Glutamatergic neuron (in vitro differentiated cells): ENCODE measurements around the gene MINDY2. TPM values are rescaled to one million over a fixed set of nuclear protein-coding genes. Genes with fewer than 3 reads are reported as not detected.
"Not testable (repeated sequence)": the region's sequence is repeated elsewhere in the genome, so short reads cannot be mapped to it uniquely, and the experiment has no call there.

ENCODE experiments used
- DNase-seq: peaks from one replicate; pipeline ENCODE4 v3.0.0; 2022
- H3K27ac Mint-ChIP-seq: one replicate; pipeline ENCODE4 v1.8.0; 2020; ENCODE audit warnings: mild to moderate bottlenecking, mixed read lengths, inconsistent platforms; ENCODE audit not compliant: unreplicated experiment
- H3K27me3 Mint-ChIP-seq: one replicate; pipeline ENCODE4 v1.8.0; 2020; ENCODE audit warnings: mild to moderate bottlenecking, moderate library complexity, mixed read lengths, inconsistent platforms; ENCODE audit not compliant: unreplicated experiment
- H3K36me3 Mint-ChIP-seq: one replicate; pipeline ENCODE4 v1.8.0; 2020; ENCODE audit warnings: mild to moderate bottlenecking, mixed read lengths, inconsistent platforms; ENCODE audit not compliant: unreplicated experiment
- H3K4me1 Mint-ChIP-seq: one replicate; pipeline ENCODE4 v1.8.0; 2020; ENCODE audit warnings: mild to moderate bottlenecking, low read depth, mixed read lengths, inconsistent platforms; ENCODE audit not compliant: unreplicated experiment
- H3K4me3 Mint-ChIP-seq: one replicate; pipeline ENCODE4 v1.8.0; 2020; ENCODE audit warnings: mild to moderate bottlenecking, mixed read lengths, inconsistent platforms; ENCODE audit not compliant: unreplicated experiment
- H3K9me3 Mint-ChIP-seq: one replicate; pipeline ENCODE4 v1.8.0; 2020; ENCODE audit warnings: mild to moderate bottlenecking, moderate library complexity, mixed read lengths, inconsistent platforms; ENCODE audit not compliant: unreplicated experiment
- total RNA-seq: library from RNA; stranded (reverse); fragmentation: NEBNext Ultra II Directional; extraction: Animal tissue kit (Norgen Biotek cat#: 25700); gene quantifications from one replicate; pipeline ENCODE4 v1.2.1, GENCODE V29; 2021; ENCODE audit not compliant: unreplicated experiment
- TF ChIP-seq, protein P1 (sequence below): fragments of 200-600 bp; sonication (generic); IDR thresholded peaks from one replicate; pipeline ENCODE4 v1.5.0; 2021; ENCODE audit not compliant: partially characterized antibody, unreplicated experiment

MINDY2 gene
- total RNA-seq, 1 donor from 2014 or later = 34.3 TPM

DNA sequence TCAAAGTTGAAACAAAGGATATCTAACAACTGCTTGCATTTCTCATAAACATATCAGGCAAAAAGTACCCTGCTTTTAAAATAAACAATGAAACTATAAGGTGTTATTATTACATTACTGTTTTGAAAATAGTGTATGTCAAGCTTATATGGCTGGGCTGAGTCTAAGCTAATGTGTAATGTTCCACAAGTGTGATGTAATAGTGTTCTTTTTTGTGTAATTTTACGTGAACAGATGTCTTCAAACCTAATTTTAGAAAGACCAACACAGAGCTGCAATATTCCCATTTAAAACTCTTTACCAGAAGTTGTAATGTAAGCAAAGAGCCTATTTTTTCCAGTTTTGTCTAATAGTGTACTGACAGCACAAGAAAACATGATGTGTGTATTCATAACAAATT, 34.0 kb downstream of the MINDY2 start:
- H3K4me1 Mint-ChIP-seq = peaks cover 4% of the 10 kb centered on the region
- no peak for DNase-seq
- no peaks in the 10 kb centered on the region for H3K36me3 Mint-ChIP-seq
- H3K27me3 Mint-ChIP-seq = peaks cover 2% of the 10 kb centered on the region
- H3K4me3 Mint-ChIP-seq = no peak overlapping the region
- no peaks in the 10 kb centered on the region for H3K9me3 Mint-ChIP-seq
- H3K27ac Mint-ChIP-seq = no peak overlapping the region
- TF ChIP-seq, protein P1, sequence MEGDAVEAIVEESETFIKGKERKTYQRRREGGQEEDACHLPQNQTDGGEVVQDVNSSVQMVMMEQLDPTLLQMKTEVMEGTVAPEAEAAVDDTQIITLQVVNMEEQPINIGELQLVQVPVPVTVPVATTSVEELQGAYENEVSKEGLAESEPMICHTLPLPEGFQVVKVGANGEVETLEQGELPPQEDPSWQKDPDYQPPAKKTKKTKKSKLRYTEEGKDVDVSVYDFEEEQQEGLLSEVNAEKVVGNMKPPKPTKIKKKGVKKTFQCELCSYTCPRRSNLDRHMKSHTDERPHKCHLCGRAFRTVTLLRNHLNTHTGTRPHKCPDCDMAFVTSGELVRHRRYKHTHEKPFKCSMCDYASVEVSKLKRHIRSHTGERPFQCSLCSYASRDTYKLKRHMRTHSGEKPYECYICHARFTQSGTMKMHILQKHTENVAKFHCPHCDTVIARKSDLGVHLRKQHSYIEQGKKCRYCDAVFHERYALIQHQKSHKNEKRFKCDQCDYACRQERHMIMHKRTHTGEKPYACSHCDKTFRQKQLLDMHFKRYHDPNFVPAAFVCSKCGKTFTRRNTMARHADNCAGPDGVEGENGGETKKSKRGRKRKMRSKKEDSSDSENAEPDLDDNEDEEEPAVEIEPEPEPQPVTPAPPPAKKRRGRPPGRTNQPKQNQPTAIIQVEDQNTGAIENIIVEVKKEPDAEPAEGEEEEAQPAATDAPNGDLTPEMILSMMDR = no peak

GRCh38 chr15:58823267-58823666, 52.2 kb downstream of the MINDY2 start:
- not testable (repeated sequence) for H3K36me3 Mint-ChIP-seq, H3K4me1 Mint-ChIP-seq, H3K27ac Mint-ChIP-seq, DNase-seq, H3K9me3 Mint-ChIP-seq, H3K4me3 Mint-ChIP-seq, H3K27me3 Mint-ChIP-seq

DNA sequence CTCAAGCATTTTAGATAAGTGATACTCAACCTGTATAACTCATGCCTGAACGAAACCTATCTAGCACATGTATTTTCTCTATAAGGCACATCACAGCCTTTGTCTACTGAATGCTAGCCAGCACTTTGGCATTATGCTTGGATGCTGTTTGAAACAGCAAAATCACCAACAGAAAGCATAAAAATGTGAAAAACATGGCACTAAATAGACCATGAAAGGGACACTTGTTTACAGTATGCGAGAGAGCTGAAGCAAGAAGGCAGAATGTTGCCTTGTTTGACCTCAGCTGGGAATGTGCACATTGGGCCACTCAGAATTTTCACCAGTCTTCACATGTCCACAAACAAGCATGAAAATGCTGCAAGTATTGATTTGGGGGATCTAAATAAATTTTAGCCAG, 59.5 kb downstream of the MINDY2 start:
- no peaks in the 10 kb centered on the region for H3K36me3 Mint-ChIP-seq
- no peaks in the 10 kb centered on the region for H3K27me3 Mint-ChIP-seq
- H3K9me3 Mint-ChIP-seq = no peaks in the 10 kb centered on the region
- H3K27ac Mint-ChIP-seq = no peak overlapping the region
- peaks cover 14% of the 10 kb centered on the region for H3K4me1 Mint-ChIP-seq
- no peak for DNase-seq
- no peak overlapping the region for H3K4me3 Mint-ChIP-seq
- TF ChIP-seq, protein P1 = no peak

DNA sequence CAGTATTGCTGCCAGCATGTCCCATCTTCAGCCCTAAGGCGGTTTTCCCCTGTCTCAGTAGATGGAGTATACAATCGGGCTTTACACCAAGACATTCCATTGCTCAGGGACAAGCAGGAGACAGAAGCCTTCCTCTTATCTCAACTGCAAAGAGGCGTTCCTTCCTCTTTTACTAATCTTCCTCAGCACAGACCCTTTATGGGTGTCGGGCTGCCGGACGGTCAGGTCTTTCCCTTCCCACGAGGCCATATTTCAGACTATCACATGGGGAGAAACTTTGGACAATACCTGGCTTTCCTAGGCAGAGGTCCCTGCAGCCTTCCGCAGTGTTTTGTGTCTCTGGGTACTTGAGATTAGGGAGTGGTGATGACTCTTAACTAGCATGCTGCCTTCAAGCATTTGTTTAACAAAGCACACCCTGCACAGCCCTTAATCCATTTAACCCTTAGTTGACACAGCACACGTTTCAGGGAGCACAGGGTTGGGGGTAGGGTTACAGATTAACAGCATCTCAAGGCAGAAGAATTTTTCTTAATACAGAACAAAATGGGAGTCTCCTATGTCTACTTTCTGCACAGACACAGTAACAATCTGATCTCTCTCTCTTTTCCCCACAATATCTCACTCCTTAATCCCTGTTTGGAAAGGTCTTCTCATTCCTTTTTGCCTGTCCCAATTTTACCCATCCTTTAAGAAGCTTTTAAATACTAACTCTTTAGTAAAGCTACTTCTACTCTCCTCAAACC, 62.8 kb downstream of the MINDY2 start:
- not testable (repeated sequence) for H3K9me3 Mint-ChIP-seq, DNase-seq, H3K27ac Mint-ChIP-seq, H3K4me3 Mint-ChIP-seq, H3K36me3 Mint-ChIP-seq, H3K27me3 Mint-ChIP-seq
- peaks cover 14% of the 10 kb centered on the region for H3K4me1 Mint-ChIP-seq

GRCh38 chr15:58839485-58839884, 68.4 kb downstream of the MINDY2 start:
- Mint-ChIP-seq H3K27ac (no peak overlapping the region), H3K27me3 (no peaks in the 10 kb centered on the region), H3K36me3 (no peaks in the 10 kb centered on the region), H3K4me1 (no peaks in the 10 kb centered on the region), H3K9me3 (no peaks in the 10 kb centered on the region), H3K4me3 (no peak overlapping the region)
- TF ChIP-seq, protein P1 = no peak
- DNase-seq = no peak

DNA sequence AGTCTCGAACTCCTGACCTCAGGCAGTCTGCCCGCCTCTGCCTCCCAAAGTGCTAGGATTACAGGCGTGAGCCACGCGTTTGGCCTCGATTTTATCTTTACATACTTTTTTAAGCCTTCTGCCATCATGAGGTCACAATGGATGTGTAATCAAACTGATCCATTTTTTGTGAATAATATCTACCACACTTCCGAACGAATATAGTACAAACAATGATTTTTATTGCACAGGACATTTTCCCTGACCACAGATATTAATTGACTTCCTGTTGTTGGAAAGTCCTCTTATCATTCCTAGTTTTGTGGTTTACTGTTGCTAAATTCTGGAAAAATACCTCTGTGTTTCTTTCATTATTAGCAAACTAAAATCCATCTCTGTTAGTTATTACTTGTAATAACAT, 68.9 kb downstream of the MINDY2 start:
- Mint-ChIP-seq H3K4me1 (no peaks in the 10 kb centered on the region), H3K4me3 (no peak overlapping the region), H3K27ac (no peak overlapping the region), H3K27me3 (no peaks in the 10 kb centered on the region), H3K9me3 (no peaks in the 10 kb centered on the region), H3K36me3 (no peaks in the 10 kb centered on the region)
- TF ChIP-seq, protein P1 = no peak
- no peak for DNase-seq
